Stimulated activated CD4-positive, alpha-beta T cell treated with anti-CD3 and anti-CD28 coated beads, Interleukin-15, amount 100 ng/mL, for 1 hour (primary cell): ENCODE measurements around the gene C5orf52.
"Not testable (repeated sequence)": the region's sequence is repeated elsewhere in the genome, so short reads cannot be mapped to it uniquely, and the experiment has no call there.

Source experiments
- DNase-seq, 2 donors: peaks; one replicate each; pipeline ENCODE4 v3.0.0-alpha.2; 2020; ENCODE audit warnings: low read depth in 1 of 2, low spot score in 1 of 2

The C5orf52 gene

GRCh38 chr5:157670662-157671591 lies at the start of gene C5orf52:
TSS of gene C5orf52 (plus strand) at chr5:157671533. CDS start at chr5:157671615, 82 bp downstream.
- no peak for DNase-seq

GRCh38 chr5:157624144-157624543 lies 47.2 kb upstream of the C5orf52 start:
- DNase-seq: no peak

- DNase-seq: no peak
These were observed 44.5 kb upstream of the C5orf52 start for GRCh38 chr5:157626831-157627230.

- DNase-seq: no peak
These were observed 41.0 kb upstream of the C5orf52 start for GRCh38 chr5:157630341-157630740.

GRCh38 chr5:157640406-157641066 lies 30.8 kb upstream of the C5orf52 start:
- no peak for DNase-seq

GRCh38 chr5:157648275-157648990 lies 22.9 kb upstream of the C5orf52 start:
- no peak for DNase-seq

GRCh38 chr5:157649101-157649500 lies 22.2 kb upstream of the C5orf52 start:
- no peak for DNase-seq

GRCh38 chr5:157650991-157651611 lies 20.2 kb upstream of the C5orf52 start:
- DNase-seq: no peak

- DNase-seq: peak; percentile 66 to 67
These were observed 19.5 kb upstream of the C5orf52 start for GRCh38 chr5:157651623-157652376.

- no peak for DNase-seq
These were observed 19.0 kb upstream of the C5orf52 start, which contains the start of gene SOX30 for GRCh38 chr5:157652377-157652692. TSS of gene SOX30 (minus strand) at chr5:157652438. CDS start at chr5:157652078, 360 bp downstream.

- DNase-seq: no peak
These were observed 13.8 kb upstream of the C5orf52 start for GRCh38 chr5:157657516-157657915.

- no peak for DNase-seq
These were observed 12.4 kb upstream of the C5orf52 start for GRCh38 chr5:157658893-157659292.

GRCh38 chr5:157659868-157660660 lies 11.3 kb upstream of the C5orf52 start:
- DNase-seq: no peak

GRCh38 chr5:157665467-157666070 lies 5.8 kb upstream of the C5orf52 start:
- no peak for DNase-seq

- no peak for DNase-seq
These were observed 3.0 kb upstream of the C5orf52 start for GRCh38 chr5:157668356-157668755.

- DNase-seq: no peak
These were observed 1.6 kb upstream of the C5orf52 start for GRCh38 chr5:157669701-157670097.

GRCh38 chr5:157671592-157672330 lies 428 bp downstream of the C5orf52 start:
- DNase-seq: no peak

GRCh38 chr5:157672976-157673375 lies 1.6 kb downstream of the C5orf52 start:
- DNase-seq: no peak

GRCh38 chr5:157674351-157674750 lies 3.0 kb downstream of the C5orf52 start:
- DNase-seq: not testable (repeated sequence)
